ENCODE results near the gene TRAPPC2. TPM values are rescaled to one million over a fixed set of nuclear protein-coding genes. Genes with fewer than 3 reads are reported as not detected.
A peak's percentile ranks its signal among the peaks of the same experiment; 100 is the strongest.

The TRAPPC2 gene
- 11.5 TPM in 2 replicates for total RNA-seq (2014; rRNA removed)
- polyA plus RNA-seq (2012), result 3.8 TPM

DNA sequence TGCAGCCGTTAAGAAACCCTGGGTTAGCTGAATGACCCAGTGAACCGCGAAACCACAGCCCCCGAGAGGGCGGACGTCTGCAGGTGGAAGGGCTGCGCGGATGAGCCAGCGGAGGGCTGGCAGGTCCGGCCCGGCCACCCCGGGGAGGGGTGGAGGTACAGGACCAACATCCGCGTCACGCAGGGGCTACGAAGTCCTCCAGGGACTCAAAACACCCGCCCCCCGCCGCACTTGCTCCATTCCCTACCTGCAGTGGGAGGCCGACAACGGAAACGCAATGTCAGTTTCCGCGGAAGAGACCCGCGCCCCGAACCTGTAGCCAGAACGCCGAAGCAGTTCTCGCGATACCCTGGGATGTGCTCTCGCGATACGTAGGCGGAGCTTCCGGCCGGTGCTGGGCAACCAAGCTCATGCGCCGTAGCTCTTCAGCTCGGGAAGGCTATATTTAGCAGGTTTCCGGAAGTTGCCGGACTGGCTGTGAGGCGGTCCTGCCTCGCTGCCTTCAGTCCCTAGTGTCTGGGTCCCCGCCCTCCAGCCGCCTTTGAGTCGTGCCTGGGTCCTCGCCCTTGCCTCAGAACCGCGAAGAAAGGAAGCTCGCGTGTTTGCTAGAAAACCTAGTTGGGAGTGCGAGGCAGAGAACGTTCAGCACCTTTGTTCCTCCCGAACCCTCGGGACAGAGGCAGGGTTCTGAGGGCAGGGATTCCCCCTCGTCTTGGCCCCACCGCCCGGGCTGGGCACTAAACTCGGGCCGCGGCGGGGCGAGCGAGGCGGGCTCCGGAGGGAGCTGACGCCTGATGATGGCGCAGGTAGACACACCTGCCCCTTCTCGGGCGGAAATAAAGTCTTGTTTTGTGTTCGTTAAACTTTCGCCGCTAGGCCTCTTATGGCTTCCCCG is at the start of gene TRAPPC2, which contains the start of gene OFD1:
TSS of gene TRAPPC2 (minus strand) at position 343 of the 895 bp plus-strand sequence. CDS start 14,657 bp downstream, outside the sequence.
TSS of gene OFD1 (plus strand) at position 471 of the 895 bp plus-strand sequence. CDS start at position 795, 324 bp downstream.
- DNase-seq (ENCODE audit: low read depth), result peak; percentile 88

- no peak for DNase-seq (ENCODE audit: low read depth)
Measured at GRCh38 chrX:13780868-13781427, 46.5 kb upstream of the TRAPPC2 start.

- DNase-seq (ENCODE audit: low read depth), result peak; percentile 61
Measured at GRCh38 chrX:13778916-13779315, 44.5 kb upstream of the TRAPPC2 start.

GRCh38 chrX:13776387-13776786 is 42.0 kb upstream of the TRAPPC2 start:
- no peak for DNase-seq (ENCODE audit: low read depth)

DNA sequence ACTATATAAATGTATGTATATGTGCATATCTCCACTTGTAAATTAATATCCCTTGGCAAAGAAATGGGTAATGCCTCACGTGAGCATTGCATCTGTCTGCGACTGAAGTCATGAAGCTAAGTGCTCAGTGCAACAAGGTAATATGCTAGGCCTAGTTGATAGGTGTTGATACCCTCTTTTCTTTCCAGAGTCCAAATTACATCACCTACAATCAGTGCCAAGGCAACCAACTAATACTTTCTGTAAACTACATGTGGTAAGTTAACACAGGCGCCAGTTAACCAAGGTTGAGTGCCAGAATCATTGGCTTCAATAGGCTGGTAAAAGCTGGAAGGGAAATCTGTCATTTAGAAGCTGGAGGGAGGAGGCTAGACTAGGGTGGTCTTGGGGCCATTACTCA is 41.4 kb upstream of the TRAPPC2 start:
- DNase-seq (ENCODE audit: low read depth), result no peak

DNA sequence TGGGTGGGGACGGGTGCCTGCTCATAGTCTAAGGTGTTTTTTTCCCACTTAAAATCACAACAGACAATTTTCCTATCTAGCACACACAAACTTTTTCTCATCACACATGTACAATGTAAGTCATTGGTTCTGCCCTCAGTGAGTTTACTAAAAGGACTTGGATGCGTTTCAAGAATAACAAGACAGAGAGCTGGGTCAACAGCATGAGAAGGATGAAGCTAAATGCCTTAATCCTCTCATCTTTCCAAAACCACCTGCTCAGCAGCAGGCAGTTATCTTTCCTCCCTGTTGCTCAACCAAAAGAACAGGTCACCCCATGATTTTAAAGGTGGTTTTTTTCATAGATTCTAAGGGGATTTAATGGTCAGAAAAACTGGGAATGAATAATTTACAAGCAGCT is 40.3 kb upstream of the TRAPPC2 start:
- DNase-seq (ENCODE audit: low read depth), result peak; percentile 22

DNA sequence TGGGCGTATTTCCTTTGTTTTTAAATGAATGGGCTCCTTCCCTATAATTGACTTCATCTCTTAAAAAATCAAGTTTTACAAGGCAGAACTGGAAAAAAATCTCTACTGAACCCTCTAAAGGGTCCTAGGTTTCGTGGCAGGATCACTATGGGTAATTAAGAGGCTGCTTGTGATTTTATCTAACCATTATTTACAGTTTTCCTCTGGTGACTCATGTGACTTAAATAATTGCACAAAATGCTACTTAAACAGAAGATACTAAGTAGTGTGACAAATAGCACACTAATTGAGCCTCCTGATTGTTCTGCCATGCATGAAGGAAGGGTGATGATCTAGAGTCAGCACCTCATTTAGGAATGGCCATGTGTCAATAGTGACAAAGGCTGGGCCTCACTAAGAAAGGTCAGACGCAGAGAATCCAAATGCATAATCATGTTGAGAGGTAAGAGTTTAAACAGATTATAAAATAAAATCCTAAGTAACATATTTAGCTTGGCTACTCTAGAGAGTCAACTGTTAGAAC is 35.7 kb upstream of the TRAPPC2 start:
- no peak for DNase-seq (ENCODE audit: low read depth)

GRCh38 chrX:13768939-13769338 is 34.5 kb upstream of the TRAPPC2 start:
- no peak for DNase-seq (ENCODE audit: low read depth)

DNA sequence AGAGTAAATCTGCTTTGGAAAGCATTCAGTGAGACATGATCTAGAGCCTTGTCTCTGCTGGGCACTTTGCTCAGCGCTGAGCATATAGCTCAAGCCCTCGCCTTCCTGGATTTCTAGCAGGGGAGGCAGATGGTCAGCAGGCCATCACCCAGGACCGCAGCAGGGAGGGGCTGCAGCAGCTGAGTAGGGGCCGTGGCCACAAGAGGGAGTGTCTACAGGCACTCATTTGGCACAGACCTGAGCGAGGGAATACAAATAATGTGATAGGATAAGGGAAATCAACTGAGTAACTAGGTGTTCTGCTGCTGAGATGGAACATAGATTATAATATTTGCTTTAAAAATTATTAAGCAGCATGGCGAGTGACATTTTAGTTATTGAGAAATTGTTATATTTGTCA is 30.3 kb upstream of the TRAPPC2 start:
- peak; percentile 7 for DNase-seq (ENCODE audit: low read depth)

DNA sequence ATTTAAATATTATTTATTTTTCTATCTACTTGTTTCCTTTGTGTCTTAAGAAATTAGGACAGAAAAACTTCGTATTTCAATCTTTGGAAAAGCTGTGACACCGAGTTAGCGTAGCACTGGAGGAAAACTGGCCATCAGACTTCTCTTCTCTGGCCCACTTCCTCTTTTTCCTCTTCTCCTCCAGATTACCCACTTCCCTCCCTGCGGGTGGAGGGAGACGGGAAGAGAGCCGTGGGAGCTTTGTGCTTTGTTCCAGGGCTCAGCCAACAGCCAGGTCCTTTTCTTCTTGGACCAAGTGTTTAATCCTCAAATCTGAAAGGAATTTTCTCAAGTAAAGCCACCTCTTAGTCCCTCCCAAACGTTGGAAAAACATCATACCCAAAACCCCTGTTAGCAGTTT is 29.9 kb upstream of the TRAPPC2 start:
- no peak for DNase-seq (ENCODE audit: low read depth)

GRCh38 chrX:13763489-13763888 is 29.1 kb upstream of the TRAPPC2 start:
- DNase-seq (ENCODE audit: low read depth), result peak; percentile 17

DNA sequence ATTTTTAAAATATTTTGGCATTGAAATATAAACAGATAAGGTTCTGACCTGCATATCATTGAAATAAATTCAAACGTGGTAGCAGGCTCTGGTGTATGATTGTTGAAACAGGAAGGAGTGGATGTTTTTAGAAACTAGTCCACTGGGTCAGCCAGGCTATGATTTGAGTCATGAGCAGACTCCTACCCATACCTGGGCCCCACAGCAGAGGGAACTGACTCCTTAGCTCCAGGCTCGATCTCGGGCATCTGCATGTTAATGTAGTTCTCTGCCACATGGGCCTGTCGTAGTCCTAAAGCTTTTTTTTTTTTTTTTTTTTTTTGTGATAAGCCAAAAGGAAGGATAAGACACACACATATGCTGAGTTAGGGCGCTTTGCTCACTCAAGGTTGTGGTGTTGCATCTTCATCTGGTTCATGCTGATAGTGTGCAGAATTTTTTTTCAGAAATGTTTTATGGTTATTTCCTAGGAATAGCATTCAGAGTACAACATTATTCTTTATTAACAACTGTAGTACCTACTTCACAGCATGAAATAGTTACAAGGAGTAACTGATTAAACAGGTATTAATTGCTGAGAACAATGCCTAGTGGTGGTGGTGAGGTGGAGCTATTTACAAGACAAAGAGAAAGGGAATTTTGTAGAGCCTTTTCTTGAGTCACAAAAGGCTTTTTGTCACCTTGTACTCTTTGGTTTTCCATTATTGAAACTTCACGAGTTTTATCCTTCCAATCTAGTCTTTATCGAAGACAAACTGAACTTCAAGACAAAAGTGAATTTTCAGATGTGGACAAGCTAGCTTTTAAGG is 27.4 kb upstream of the TRAPPC2 start:
- DNase-seq (ENCODE audit: low read depth), result no peak

DNA sequence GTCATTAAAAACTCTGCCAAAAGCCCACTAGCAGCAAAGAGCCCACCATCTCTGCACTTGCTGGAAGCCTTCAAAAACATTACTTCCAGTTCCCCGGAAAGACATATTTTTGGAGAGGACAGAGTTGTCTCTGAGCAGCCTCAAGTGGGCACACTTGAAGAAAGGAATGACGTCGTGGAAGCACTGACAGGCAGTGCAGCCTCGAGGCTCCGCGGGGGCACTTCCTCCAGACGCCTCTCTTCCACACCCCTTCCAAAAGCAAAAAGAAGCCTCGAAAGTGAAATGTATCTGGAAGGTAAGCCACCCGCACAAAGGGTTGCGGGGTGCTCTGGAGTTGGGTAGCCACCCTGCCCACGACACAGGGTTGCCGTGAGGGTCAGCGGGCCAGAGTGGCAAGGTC is 26.0 kb upstream of the TRAPPC2 start:
- no peak for DNase-seq (ENCODE audit: low read depth)

DNA sequence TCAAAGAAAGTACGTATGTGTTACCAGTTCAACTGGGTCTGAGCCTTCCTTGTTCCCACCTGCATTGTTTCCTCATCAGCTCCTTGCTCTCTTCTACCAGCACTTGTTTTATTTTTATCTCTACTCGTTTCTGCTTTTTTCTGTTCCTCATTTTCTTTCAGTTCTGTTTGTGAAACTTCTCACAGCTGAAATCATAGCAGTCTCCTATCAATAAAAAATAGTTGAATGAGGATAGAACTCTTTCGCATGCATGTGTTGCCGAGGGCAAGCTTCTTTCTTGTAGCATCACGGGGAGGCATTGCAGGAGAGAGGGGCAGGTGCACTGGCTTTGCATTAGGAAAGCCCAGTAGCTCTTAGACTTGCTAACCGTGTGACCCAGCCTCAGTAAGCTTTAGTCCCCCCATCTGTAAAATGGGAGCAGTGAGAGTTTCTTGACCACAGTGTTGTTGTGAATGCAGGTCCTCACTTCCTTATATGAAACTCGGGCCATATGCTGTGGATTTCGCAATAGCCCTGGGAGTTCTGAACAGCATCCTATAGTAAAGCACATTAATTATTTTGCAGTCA is 24.8 kb upstream of the TRAPPC2 start:
- no peak for DNase-seq (ENCODE audit: low read depth)

DNA sequence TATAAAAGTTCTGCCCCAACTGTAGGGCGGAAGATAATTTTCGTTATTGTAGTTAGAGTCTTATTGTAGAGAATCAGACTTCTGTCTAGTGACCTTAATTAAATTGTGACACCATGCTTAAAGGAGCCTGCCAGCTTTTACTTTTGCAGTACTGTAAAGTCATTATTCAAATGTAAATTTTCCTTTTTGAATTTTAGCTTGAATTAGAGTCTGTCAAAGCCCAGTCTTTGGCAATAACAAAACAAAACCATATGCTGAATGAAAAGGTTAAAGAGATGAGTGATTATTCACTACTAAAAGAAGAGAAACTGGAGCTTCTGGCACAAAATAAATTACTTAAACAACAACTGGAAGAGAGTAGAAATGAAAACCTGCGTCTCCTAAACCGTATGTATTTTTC is 22.0 kb upstream of the TRAPPC2 start:
- no peak for DNase-seq (ENCODE audit: low read depth)

DNA sequence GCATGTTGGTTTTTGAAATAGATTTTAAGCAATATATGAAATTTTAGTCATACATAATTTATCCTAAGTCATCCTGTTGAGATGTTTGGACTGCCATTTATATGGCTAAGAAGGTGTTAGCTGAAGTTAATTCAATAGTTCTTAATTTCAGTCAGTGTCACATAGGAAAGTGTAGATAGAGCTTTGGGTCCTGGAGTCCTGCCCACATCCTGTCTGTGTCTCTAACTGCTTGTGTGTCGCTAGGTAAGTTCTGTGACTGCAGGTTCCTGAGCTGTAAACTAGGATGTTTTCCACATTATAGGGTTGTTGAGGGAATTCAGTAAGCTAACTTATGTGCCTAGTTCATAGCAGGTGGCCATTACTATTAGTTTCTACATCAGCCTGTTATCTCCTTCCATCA is 20.8 kb upstream of the TRAPPC2 start:
- no peak for DNase-seq (ENCODE audit: low read depth)

GRCh38 chrX:13754765-13755164 is 20.3 kb upstream of the TRAPPC2 start:
- DNase-seq (ENCODE audit: low read depth), result no peak

- DNase-seq (ENCODE audit: low read depth), result no peak
Measured at GRCh38 chrX:13752646-13753045, 18.2 kb upstream of the TRAPPC2 start.

- DNase-seq (ENCODE audit: low read depth), result no peak
Measured at GRCh38 chrX:13752141-13752540, 17.7 kb upstream of the TRAPPC2 start.

DNA sequence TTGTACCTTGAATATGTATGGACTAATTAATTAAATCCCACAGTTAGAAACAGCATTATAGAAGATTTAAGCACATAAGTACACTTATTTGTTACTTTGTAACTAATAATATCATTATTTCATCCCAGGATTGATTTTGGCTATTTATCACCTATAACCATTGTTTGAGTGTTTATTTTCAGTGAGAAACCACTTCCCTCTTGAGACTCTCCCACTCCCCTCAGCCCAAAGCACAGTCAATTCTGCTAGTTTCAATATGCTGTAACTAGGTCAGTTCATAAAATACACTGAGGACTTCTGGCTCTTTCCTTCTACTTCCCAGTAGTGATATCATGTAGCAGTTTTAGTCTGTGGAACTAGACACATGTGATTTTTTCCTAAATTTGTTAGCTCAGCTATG is 16.4 kb upstream of the TRAPPC2 start:
- DNase-seq (ENCODE audit: low read depth), result no peak

- no peak for DNase-seq (ENCODE audit: low read depth)
Measured at GRCh38 chrX:13750204-13750603, 15.8 kb upstream of the TRAPPC2 start.

- DNase-seq (ENCODE audit: low read depth), result no peak
Measured at GRCh38 chrX:13748486-13748885, 14.1 kb upstream of the TRAPPC2 start.
